K562 (cell line): Measurements from ENCODE around the gene DCTN2. TPM values are rescaled to one million over a fixed set of nuclear protein-coding genes. Genes with fewer than 3 reads are reported as not detected.

Experiments
- ARNT ChIP-seq, 2 experiments: fragments of 450-650 bp; IDR thresholded peaks; 2 replicates each; pipeline ENCODE4 v1.6.1; 2016; ENCODE audit warnings: mild to moderate bottlenecking in 1 of 2
- DMBX1 ChIP-seq: fragments of 250-450 bp; sonication (Bioruptor Pico); IDR thresholded peaks from 2 replicates; pipeline ENCODE4 v1.8.0; 2022; ENCODE audit warnings: inconsistent platforms, mild to moderate bottlenecking, moderate library complexity, borderline replicate concordance
- EP300 ChIP-seq: IDR thresholded peaks from 2 replicates; pipeline ENCODE4 v1.6.1; 2012; ENCODE audit warnings: low read length, improper control_type of control experiment
- FOXA1 ChIP-seq: fragments of 450-650 bp; IDR thresholded peaks from 2 replicates; pipeline ENCODE4 v1.6.1; 2016; ENCODE audit warnings: mild to moderate bottlenecking, borderline replicate concordance
- GATAD2A ChIP-seq: fragments of 450-650 bp; IDR thresholded peaks from 2 replicates; pipeline ENCODE4 v1.6.1; 2017
- MXI1 ChIP-seq: IDR thresholded peaks from 2 replicates; pipeline ENCODE4 v1.6.1; 2011; ENCODE audit warnings: low read depth, mild to moderate bottlenecking, improper control_type of control experiment, low read length
- NR2C1 ChIP-seq, 2 experiments: fragments of 450-650 bp; IDR thresholded peaks; 2 replicates each; pipeline ENCODE4 v1.6.1; 2017; ENCODE audit warnings: mild to moderate bottlenecking in 2 of 2, antibody characterized with exemption in 1 of 2, inconsistent platforms in 1 of 2, missing compliant biosample characterization in 1 of 2, missing genetic modification characterization in 1 of 2
- PHF21A ChIP-seq: fragments of 450-650 bp; IDR thresholded peaks from 2 replicates; pipeline ENCODE4 v1.6.1; 2017; ENCODE audit warnings: low read depth, borderline replicate concordance
- ZNF76 ChIP-seq: fragments of 250-450 bp; sonication (Bioruptor Pico); IDR thresholded peaks from 2 replicates; pipeline ENCODE4 v1.4.0; 2020; ENCODE audit warnings: mild to moderate bottlenecking, moderate library complexity, borderline replicate concordance
- ZNF766 ChIP-seq: fragments of 200-800 bp; sonication (Bioruptor generic); conservative IDR thresholded peaks from 2 replicates; pipeline ENCODE4 v1.6.1; 2016; ENCODE audit warnings: missing genetic modification characterization, missing compliant biosample characterization
- polyA plus RNA-seq, 8 experiments: library from polyadenylated mRNA; depleted of rRNA in 4 of 8; stranded (reverse) in 5 of 8; unstranded in 3 of 8; fragments of >200 nt; fragmentation: Nextera tagmentation in 2 of 8; fragmentation: Illumina TruSeq in 1 of 8; extraction: Ambion mirVana in 2 of 8; extraction: Trizol in 1 of 8; gene quantifications; 2 replicates each; pipeline versions ENCODE4 v1.2.1 to v1.2.3, GENCODE V29; 2011 to 2014; ENCODE audit warnings: inconsistent platforms in 1 of 8, missing spikeins in 1 of 8
- total RNA-seq, 7 experiments: library from RNA; depleted of rRNA in 6 of 7; stranded (reverse); fragments of >200 nt in 6 of 7; fragmentation: Illumina TruSeq in 2 of 7; extraction: Trizol in 2 of 7; gene quantifications; 2 replicates each; pipeline versions ENCODE4 v1.2.1 to v1.2.3, GENCODE V29; 2011 to 2021; ENCODE audit warnings: low replicate concordance in 1 of 7
- TF ChIP-seq, protein P1 (sequence below): fragments of 450-650 bp; IDR thresholded peaks from 2 replicates; pipeline ENCODE4 v1.6.1; 2016; ENCODE audit warnings: low read depth
- TF ChIP-seq, protein P2 (sequence below): fragments of 450-650 bp; IDR thresholded peaks from 2 replicates; pipeline ENCODE4 v1.7.1; 2018; ENCODE audit warnings: mild to moderate bottlenecking, low read depth; ENCODE audit not compliant: partially characterized antibody

The DCTN2 gene
- total and polyA plus RNA-seq, 9 of the 15 experiments (the other 6 are each of a cell fraction or from before 2014, with no cell fraction given), result 43.6 to 270 (median 125) TPM

DNA sequence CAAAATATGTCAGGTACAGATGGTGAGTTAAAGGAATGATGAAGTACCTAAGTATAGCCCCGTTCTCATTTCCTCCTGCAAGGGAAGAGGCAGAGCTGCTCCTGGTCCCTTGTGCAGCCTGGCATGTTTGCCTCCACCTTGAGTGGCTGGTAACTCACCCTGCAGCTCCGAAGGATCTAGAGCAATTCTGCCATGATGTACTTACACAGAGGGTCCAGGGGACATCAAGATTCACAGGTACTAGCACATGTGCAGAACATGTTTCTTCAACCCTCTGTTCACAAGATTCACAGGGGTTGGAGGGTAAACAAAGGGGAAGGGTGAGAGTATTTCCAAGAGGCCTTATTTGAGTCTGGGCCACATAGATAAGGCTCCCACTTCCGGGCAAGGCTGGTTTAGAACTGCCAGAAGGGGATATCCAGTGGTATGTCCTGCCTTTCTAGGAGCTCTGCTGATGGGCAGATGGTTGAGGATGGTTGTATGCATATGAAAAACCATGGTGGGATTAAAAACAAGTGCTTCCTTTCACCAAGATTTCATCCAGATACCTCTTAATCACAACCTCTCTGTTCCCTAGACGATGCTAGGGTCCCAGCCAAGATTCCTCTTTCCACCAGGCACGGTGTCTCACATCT lies 7.7 kb downstream of the DCTN2 start (continued):
- TF ChIP-seq, protein P1, sequence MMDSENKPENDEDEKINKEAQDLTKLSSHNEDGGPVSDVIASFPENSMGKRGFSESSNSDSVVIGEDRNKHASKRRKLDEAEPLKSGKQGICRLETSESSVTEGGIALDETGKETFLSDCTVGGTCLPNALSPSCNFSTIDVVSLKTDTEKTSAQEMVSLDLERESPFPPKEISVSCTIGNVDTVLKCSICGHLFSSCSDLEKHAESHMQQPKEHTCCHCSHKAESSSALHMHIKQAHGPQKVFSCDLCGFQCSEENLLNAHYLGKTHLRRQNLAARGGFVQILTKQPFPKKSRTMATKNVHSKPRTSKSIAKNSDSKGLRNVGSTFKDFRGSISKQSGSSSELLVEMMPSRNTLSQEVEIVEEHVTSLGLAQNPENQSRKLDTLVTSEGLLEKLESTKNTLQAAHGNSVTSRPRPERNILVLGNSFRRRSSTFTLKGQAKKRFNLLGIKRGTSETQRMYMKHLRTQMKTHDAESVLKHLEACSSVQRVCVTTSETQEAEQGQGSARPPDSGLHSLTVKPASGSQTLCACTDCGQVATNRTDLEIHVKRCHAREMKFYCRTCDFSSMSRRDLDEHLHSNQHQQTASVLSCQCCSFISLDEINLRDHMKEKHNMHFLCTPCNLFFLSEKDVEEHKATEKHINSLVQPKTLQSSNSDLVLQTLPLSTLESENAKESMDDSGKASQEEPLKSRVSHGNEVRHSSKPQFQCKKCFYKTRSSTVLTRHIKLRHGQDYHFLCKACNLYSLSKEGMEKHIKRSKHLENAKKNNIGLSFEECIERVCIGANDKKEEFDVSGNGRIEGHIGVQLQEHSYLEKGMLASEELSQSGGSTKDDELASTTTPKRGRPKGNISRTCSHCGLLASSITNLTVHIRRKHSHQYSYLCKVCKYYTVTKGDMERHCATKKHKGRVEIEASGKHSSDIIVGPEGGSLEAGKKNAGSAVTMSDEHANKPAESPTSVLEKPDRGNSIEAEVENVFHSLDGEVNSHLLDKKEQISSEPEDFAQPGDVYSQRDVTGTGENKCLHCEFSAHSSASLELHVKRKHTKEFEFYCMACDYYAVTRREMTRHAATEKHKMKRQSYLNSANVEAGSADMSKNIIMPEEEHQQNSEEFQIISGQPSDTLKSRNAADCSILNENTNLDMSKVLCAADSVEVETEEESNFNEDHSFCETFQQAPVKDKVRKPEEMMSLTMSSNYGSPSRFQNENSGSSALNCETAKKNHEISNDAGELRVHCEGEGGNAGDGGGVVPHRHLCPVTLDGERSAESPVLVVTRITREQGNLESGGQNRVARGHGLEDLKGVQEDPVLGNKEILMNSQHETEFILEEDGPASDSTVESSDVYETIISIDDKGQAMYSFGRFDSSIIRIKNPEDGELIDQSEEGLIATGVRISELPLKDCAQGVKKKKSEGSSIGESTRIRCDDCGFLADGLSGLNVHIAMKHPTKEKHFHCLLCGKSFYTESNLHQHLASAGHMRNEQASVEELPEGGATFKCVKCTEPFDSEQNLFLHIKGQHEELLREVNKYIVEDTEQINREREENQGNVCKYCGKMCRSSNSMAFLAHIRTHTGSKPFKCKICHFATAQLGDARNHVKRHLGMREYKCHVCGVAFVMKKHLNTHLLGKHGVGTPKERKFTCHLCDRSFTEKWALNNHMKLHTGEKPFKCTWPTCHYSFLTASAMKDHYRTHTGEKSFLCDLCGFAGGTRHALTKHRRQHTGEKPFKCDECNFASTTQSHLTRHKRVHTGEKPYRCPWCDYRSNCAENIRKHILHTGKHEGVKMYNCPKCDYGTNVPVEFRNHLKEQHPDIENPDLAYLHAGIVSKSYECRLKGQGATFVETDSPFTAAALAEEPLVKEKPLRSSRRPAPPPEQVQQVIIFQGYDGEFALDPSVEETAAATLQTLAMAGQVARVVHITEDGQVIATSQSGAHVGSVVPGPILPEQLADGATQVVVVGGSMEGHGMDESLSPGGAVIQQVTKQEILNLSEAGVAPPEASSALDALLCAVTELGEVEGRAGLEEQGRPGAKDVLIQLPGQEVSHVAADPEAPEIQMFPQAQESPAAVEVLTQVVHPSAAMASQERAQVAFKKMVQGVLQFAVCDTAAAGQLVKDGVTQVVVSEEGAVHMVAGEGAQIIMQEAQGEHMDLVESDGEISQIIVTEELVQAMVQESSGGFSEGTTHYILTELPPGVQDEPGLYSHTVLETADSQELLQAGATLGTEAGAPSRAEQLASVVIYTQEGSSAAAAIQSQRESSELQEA, result no peak
- TF ChIP-seq PHF21A (peak; percentile 64; the same call in 1 of the 2 replicates), ZNF76 (CRISPR knock-in tag) (peak; percentile 78; the same call in 1 of the 2 replicates), DMBX1 (peak; percentile 88), FOXA1 (peak; percentile 72; the same call in 1 of the 2 replicates), EP300 (peak; percentile 94), NR2C1 (IDR thresholded peaks at IDR 0.05) (peak; percentile 85), NR2C1 (tag; IDR thresholded peaks at IDR 0.05) (peak; percentile 80), GATAD2A (peak; percentile 67; the same call in 1 of the 2 replicates), ZNF766 (CRISPR knock-in tag) (peak; percentile 17; the same call in 1 of the 2 replicates), ARNT (IDR thresholded peaks at IDR 0.05) (peak; percentile 76 to 83; a peak in 2 of 4 replicates), MXI1 (no peak)
- TF ChIP-seq, protein P2, sequence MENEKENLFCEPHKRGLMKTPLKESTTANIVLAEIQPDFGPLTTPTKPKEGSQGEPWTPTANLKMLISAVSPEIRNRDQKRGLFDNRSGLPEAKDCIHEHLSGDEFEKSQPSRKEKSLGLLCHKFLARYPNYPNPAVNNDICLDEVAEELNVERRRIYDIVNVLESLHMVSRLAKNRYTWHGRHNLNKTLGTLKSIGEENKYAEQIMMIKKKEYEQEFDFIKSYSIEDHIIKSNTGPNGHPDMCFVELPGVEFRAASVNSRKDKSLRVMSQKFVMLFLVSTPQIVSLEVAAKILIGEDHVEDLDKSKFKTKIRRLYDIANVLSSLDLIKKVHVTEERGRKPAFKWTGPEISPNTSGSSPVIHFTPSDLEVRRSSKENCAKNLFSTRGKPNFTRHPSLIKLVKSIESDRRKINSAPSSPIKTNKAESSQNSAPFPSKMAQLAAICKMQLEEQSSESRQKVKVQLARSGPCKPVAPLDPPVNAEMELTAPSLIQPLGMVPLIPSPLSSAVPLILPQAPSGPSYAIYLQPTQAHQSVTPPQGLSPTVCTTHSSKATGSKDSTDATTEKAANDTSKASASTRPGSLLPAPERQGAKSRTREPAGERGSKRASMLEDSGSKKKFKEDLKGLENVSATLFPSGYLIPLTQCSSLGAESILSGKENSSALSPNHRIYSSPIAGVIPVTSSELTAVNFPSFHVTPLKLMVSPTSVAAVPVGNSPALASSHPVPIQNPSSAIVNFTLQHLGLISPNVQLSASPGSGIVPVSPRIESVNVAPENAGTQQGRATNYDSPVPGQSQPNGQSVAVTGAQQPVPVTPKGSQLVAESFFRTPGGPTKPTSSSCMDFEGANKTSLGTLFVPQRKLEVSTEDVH, result peak; percentile 33
